ENCODE results near the gene RAD50.

DNA sequence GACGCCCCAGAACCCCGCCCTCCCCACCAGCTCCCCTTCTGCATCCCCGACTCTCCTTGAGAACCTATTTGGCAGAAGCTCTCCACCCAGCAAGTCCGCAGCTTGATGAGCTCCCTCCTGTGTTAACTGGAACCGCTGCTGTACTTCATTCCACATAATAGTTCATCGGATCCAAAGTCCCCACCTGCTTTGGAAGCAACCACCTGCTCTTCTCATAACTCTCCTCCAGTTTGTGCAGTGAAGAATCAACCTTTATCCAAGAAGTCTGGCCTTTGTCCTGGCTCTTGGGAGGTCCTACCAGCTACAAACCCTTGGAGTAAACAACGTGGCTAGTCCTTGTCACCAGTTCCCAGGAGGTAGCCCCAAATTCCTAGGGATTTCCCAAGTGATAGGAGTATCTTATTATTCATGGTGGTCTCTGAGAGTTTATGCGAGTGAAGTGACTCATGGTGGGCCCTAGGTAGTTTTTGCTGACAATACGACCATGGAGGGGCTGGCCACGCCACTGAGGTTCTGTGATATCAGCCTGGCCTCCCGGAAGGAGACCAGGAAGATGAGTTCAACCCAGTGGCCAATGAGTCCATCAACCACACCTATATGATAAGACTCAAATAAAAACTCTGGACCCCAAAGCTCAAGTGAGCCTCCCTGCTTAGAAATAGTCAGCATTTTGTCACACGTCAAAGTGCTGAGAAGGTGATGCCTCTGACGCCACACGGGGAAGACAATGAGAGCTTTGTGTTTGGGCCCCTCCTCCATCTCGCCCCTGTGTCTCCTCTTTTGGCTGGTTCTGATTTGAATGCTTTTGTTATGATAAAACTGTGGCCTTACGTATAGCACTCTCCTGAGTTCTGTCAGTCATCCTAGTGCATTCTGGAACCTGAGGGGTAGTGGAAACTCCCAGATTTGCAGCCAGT is 113.4 kb downstream of the RAD50 start:
- TF ChIP-seq, protein P1, sequence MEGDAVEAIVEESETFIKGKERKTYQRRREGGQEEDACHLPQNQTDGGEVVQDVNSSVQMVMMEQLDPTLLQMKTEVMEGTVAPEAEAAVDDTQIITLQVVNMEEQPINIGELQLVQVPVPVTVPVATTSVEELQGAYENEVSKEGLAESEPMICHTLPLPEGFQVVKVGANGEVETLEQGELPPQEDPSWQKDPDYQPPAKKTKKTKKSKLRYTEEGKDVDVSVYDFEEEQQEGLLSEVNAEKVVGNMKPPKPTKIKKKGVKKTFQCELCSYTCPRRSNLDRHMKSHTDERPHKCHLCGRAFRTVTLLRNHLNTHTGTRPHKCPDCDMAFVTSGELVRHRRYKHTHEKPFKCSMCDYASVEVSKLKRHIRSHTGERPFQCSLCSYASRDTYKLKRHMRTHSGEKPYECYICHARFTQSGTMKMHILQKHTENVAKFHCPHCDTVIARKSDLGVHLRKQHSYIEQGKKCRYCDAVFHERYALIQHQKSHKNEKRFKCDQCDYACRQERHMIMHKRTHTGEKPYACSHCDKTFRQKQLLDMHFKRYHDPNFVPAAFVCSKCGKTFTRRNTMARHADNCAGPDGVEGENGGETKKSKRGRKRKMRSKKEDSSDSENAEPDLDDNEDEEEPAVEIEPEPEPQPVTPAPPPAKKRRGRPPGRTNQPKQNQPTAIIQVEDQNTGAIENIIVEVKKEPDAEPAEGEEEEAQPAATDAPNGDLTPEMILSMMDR (optimal IDR thresholded peaks at IDR 0.05 in 1 of 3, IDR thresholded peaks at IDR 0.05 in 1 of 3, conservative IDR thresholded peaks at IDR 0.05 in 1 of 3; ENCODE audit: extremely low read depth in 1 of 3, insufficient read depth in 2 of 3, low read length in 3 of 3), result no peak
- TF ChIP-seq EZH2 (IDR thresholded peaks at IDR 0.05; ENCODE audit: low read length), result no peak

All from keratinocyte (primary cell).